ENCODE data around the gene UGT1A8.

GRCh38 chr2:233689031-233689430, 71.6 kb downstream of the UGT1A8 start:
- TF ChIP-seq, protein P1, sequence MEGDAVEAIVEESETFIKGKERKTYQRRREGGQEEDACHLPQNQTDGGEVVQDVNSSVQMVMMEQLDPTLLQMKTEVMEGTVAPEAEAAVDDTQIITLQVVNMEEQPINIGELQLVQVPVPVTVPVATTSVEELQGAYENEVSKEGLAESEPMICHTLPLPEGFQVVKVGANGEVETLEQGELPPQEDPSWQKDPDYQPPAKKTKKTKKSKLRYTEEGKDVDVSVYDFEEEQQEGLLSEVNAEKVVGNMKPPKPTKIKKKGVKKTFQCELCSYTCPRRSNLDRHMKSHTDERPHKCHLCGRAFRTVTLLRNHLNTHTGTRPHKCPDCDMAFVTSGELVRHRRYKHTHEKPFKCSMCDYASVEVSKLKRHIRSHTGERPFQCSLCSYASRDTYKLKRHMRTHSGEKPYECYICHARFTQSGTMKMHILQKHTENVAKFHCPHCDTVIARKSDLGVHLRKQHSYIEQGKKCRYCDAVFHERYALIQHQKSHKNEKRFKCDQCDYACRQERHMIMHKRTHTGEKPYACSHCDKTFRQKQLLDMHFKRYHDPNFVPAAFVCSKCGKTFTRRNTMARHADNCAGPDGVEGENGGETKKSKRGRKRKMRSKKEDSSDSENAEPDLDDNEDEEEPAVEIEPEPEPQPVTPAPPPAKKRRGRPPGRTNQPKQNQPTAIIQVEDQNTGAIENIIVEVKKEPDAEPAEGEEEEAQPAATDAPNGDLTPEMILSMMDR (IDR thresholded peaks at IDR 0.05; ENCODE audit: low read length) = no peak
- no peak for TF ChIP-seq EZH2 (optimal IDR thresholded peaks at IDR 0.05; ENCODE audit: low read depth, low read length)
